Sciatic nerve (tissue), 2 donors: Measurements from ENCODE around the gene VARS1. TPM values are rescaled to one million over a fixed set of nuclear protein-coding genes. Genes with fewer than 3 reads are reported as not detected.
"Not testable (repeated sequence)": the region's sequence is repeated elsewhere in the genome, so short reads cannot be mapped to it uniquely, and the experiment has no call there.

Experiments used
- ATAC-seq: fragments of 200-7000 bp; cut with Tn5 transposase; one replicate; pipeline ENCODE4 v1.9.1; 2020; ENCODE audit warnings: mild to moderate bottlenecking, moderate library complexity
- DNase-seq: peaks from one replicate; pipeline ENCODE4 v3.0.0-alpha.2; 2020; ENCODE audit warnings: low spot score
- intact Hi-C: fragments of 100-400 bp; cut with DNase I; formaldehyde crosslinking; loops from one replicate; pipeline ENCODE4 v1.14.2; 2022
- total RNA-seq: library from RNA; stranded (reverse); fragmentation: NEBNext Ultra II Directional; extraction: Animal tissue kit (Norgen Biotek cat#: 25700); gene quantifications from one replicate; pipeline ENCODE4 v1.2.1, GENCODE V29; 2021
- donor health status: DM: no; HTN: no; CAD: no.
- donor health status: DM: no; HTN: no; CAD: no.

The VARS1 gene
- total RNA-seq, 1 donor from 2014 or later, result 42.3 TPM

- DNase-seq (no peak), ATAC-seq (no peak)
- intact Hi-C loops, result no loop called here
These were observed 30.0 kb upstream of the VARS1 start for GRCh38 chr6:31825553-31825952.

DNA sequence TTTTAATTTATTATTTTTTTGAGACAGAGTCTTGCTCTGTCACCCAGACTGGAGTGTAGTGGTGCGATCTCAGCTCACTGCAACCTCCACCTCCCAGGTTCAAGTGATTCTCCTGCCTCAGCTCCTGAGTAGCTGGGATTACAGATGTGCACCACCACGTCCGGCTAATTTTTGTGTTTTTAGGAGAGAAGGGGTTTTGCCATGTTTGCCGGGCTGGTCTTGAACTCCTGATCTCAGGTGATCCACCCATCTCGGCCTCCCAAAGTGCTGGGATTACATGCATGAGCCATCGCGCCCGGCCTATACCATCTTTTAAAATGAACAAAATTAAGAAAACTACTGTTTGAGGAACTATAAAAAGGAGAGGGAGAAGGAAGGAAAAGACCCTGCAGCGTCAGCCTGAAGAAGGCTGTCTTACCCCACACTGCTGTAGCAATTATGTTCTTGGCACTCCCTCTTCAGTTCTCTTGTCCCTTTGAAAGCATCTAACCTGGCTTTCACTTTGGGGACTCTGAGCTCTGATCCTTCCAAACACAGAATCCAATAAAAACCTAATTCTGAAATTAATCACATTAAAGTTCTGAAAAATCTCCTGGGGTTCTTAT lies 28.1 kb upstream of the VARS1 start:
- ATAC-seq, DNase-seq, intact Hi-C loops: not testable (repeated sequence)

GRCh38 chr6:31822036-31822821 lies 26.7 kb upstream of the VARS1 start:
- DNase-seq, result peak; percentile 91
- intact Hi-C loops, result no loop called here

DNA sequence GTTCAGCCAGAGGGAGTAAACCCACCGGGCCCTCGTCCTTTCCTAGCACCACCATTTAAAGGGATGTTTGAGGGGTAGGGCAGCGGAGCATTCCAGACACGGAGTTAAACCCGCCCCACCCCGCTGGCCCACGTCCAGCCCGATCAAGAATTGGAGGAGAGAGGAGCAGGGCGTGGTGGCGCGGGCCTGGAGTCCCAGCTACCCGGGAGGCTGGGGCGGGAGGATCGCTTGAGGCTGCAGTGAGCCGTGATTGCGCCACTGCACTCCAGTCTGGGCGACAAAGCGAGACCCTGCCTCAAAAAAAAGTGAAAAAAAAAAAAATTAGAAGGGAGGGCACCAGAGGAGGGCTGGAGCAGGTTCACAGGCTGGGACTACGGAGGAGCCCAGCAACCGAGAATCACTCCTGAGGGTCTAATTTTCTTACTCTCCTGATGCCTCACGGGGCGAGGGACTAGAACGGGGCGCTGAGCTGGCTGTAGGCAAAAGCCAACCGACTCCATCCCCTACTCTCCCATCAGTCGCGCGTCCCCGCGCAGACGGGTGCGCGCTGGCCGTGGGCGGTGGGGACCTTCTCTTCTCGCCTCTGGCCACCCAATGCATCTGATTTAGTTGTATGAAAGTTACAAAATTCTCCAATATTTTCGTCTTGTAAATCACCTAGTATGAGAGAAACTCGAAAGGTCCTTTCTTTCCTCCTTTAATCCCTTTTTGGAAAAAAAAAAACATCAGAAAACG lies 25.9 kb upstream of the VARS1 start:
- DNase-seq (peak; percentile 86), ATAC-seq (peak; percentile 56)
- intact Hi-C loops, result no loop called here

More at GRCh38 chr6:31822036-31822821, 26.7 kb upstream of the VARS1 start:
- ATAC-seq, result peak; percentile 78

GRCh38 chr6:31820399-31820798 lies 24.8 kb upstream of the VARS1 start:
- DNase-seq, intact Hi-C loops, ATAC-seq: not testable (repeated sequence)

DNA sequence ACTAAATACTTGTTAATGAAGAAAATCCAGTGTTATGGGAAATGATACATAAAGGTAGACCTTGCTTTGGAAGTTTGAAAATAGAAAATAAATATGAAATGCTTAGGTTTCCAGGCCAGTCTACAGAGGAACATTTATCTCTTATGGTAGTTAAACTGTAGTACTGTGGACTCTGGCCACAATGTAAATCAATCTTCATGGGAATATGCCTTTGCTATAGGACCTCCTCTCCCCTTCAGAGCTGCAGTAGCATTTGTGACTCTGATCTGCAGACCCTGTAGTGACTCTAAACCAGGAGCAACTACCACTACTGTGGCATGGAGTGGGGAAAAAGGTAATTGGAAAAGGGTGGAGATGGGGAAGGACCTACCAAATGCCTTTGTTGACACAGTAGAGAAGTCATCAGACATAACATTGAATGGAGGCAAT lies 24.3 kb upstream of the VARS1 start:
- ATAC-seq, result no peak
- intact Hi-C loops, result no loop called here
- DNase-seq, result no peak

DNA sequence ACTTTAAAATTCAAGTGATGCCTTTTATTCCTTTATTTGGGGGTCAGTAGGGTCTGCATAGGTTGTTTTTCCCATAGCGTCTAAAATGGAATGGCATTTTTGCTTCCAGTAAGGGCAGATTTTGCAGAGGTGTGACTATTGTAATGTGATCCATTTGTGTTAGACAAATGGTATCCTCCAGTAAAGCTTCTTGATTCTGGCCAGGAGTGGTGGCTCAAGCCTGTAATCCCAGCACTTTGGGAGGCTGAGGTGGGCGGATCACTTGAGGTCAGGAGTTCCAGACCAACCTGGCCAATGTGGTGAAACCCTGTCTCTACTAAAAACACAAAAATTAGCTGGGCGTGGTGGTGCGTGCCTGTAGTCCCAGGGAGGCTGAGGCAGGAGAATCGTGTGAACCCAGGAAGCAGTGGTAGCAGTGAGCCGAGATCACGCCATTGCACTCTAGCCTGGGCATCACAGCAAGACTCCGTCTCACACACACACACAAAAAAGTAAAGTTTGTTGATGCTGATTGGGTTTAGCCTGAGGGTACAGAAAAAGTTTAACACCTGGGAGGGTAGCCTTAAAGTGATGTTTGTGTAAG lies 22.5 kb upstream of the VARS1 start:
- intact Hi-C loops, ATAC-seq: not testable (repeated sequence)

GRCh38 chr6:31817133-31817928 lies 21.8 kb upstream of the VARS1 start:
- ATAC-seq, intact Hi-C loops: not testable (repeated sequence)
- DNase-seq, result peak; percentile 67

More for the DNA sequence above, 22.5 kb upstream of the VARS1 start:
- not testable (repeated sequence) for DNase-seq

GRCh38 chr6:31815025-31815838 lies 19.7 kb upstream of the VARS1 start, which contains the start of the genes HSPA1A and HSPA1L:
Gene HSPA1A, plus strand, starts transcription at chr6:31815543. Its CDS starts 214 bp downstream, at chr6:31815757.
Gene HSPA1L, minus strand, starts transcription at chr6:31815283. Its CDS starts 3,311 bp downstream, at chr6:31811972.
- ATAC-seq (peak; percentile 93), DNase-seq (peak; percentile 98)
- intact Hi-C loops, result no loop called here

GRCh38 chr6:31814677-31815024 lies 19.1 kb upstream of the VARS1 start:
- ATAC-seq (peak; percentile 89), DNase-seq (peak; percentile 96)
- intact Hi-C loops, result no loop called here

- DNase-seq (no peak), ATAC-seq (no peak)
- intact Hi-C loops, result no loop called here
These were observed 17.9 kb upstream of the VARS1 start for GRCh38 chr6:31813465-31813849.

- DNase-seq, result peak; percentile 57
- no peak for ATAC-seq
- intact Hi-C loops, result no loop called here
These were observed 16.1 kb upstream of the VARS1 start for GRCh38 chr6:31811645-31812044.

DNA sequence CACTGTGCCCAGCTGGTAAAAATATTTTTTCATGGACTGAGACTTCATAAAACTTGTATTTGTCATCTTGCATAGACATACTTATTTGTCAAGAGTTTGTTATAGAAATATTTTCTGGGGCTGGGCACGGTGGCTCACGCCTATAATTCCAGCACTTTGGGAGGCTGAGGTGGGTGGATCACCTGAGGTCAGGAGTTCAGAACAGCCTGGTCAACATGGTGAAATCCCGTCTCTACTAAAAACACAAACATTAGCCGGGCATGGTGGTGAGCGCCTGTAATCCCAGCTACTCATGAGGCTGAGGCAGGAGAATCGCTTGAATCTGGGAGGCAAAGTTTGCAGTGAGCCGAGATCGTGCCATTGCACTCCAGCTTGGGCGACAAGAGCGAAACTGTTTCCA lies 13.0 kb upstream of the VARS1 start:
- ATAC-seq, intact Hi-C loops: not testable (repeated sequence)
- peak; percentile 18 for DNase-seq

DNA sequence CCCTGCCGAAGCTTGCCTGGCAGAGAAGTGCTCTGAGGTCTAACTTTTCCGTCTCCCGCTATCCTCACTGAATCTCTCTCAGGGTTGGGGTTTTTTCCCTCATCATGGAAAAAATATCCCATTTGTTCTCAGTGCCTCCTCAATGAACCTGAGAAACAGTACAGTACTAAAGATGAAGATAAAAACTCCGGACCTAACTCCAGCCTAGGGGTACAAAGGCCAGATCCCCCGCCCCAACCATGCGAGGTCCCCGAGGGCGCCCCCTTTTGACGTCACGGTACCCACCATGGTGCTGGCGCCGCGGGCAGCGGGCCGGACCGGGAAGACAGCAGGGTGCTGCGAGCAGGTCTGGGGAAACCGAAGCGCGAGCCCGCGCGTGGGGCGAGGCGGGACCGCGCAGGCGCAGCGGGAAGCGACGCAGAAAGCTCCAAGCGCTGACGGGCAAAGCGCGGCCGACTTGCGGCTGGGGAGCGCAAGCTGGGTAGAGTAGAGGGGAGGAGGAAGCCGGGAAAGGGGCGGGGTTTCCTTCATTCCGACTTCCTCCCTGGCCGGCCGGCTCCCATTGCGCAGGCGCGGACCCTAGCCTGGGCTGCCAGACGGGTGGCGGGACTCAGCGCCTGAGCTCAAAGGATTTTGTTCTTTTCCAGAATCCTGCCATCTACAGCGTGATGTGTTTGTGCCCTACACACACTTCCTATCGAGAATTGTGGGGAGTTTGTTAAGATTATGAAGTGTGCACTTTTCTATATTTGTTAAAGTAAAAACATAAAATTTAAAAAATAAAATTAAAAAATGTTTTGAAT lies 11.1 kb upstream of the VARS1 start, which contains the start of gene LSM2:
LSM2 (minus strand) TSS at position 497 of the 803 bp plus-strand sequence; CDS start at position 288, 209 bp downstream.
- DNase-seq, result peak; percentile 98
- ATAC-seq, result peak; percentile 98
- intact Hi-C loops, result no loop called here

DNA sequence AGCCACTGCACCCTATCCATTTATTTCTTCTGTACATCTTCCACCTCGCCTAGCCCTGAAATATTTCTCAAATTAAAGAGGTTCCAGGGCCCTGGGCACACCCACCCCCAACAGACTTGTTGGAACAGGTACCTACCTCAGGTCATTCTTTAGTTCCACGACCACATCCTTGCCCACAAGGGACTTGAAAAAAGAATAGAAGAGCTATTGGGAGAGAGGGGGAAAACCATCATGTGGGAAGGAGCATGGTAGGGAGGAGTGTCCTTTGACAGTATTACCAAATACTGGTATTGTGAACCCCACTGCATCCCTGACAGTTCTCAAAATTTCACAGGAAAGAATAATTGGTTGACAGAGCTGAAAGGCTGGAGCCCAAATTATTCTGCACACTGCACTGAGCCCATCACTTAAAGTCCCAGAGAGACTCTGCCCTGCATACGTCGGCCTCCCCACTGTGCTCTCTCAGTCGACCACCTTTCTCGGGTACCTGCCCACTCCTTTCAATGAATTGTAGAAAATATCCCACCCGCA lies 10.5 kb upstream of the VARS1 start:
- ATAC-seq (peak; percentile 2), DNase-seq (peak; percentile 32)
- intact Hi-C loops, result no loop called here
